ENCODE results near the gene LPP.

The LPP gene

DNA sequence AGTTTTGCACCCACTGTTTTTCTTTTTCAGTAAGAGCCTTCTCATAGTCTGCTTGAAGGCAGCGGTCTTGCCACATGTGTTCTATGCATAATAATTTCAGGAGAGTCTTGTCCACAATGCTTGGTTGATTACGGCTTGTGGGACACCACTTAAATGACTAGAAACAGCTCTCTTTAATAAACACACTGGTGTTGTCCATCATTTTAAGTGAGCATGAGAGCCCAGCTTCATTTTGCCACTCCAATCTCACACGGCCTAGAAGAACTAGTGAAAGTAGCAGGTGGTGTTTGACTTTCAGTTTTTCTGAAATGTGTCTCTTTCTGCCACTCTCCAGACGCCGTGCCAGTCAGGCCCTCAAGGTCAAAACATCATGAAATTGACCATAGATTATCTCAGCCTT is 292.1 kb downstream of the LPP start:
- Histone ChIP-seq H3K36me3 (ENCODE audit: low read depth) (no peaks in the 10 kb centered on the region; the same call in 1 of the 2 replicates), H3K27me3 (ENCODE audit: insufficient read depth, poor library complexity, severe bottlenecking) (no peaks in the 10 kb centered on the region), H3K4me1 (ENCODE audit: insufficient read depth, poor library complexity, severe bottlenecking) (no peaks in the 10 kb centered on the region), H3K9me3 (ENCODE audit: severe bottlenecking) (no peaks in the 10 kb centered on the region), H3K4me3 (ENCODE audit: severe bottlenecking) (no peak overlapping the region), H3K27ac (ENCODE audit: poor library complexity, severe bottlenecking) (no peak overlapping the region)
- ATAC-seq (ENCODE audit: low read depth) (no peak), DNase-seq (ENCODE audit: low spot score) (no peak)
- TF ChIP-seq CTCF (IDR thresholded peaks at IDR 0.05; ENCODE audit: poor library complexity, severe bottlenecking), result no peak

DNA sequence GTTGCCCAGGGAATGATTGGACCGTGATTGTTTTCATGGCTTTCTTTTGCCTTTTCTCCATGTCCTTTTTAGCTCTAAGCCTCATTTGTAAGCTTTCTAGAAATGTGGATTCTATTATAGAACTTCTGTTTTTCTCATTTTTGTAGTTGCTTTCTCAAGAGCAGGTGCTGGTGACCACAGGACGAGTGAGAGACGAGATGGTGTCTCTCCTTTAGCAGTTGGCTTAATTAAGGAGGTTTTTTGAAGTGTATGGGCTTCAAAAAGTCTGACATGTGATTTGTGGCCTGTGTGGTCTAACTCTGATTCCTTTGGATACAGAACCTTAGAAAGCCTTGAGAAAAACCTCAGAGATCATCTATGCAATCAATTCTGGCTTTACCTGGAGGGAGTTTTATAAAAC is 292.8 kb downstream of the LPP start:
- Histone ChIP-seq H3K27me3 (ENCODE audit: insufficient read depth, poor library complexity, severe bottlenecking) (no peaks in the 10 kb centered on the region), H3K27ac (ENCODE audit: poor library complexity, severe bottlenecking) (no peak overlapping the region), H3K4me1 (ENCODE audit: insufficient read depth, poor library complexity, severe bottlenecking) (no peaks in the 10 kb centered on the region), H3K36me3 (ENCODE audit: low read depth) (no peaks in the 10 kb centered on the region; the same call in 1 of the 2 replicates), H3K4me3 (ENCODE audit: severe bottlenecking) (no peak overlapping the region), H3K9me3 (ENCODE audit: severe bottlenecking) (no peaks in the 10 kb centered on the region)
- ATAC-seq (ENCODE audit: low read depth), result no peak
- no peak for DNase-seq (ENCODE audit: low spot score)
- TF ChIP-seq CTCF (IDR thresholded peaks at IDR 0.05; ENCODE audit: poor library complexity, severe bottlenecking), result no peak

DNA sequence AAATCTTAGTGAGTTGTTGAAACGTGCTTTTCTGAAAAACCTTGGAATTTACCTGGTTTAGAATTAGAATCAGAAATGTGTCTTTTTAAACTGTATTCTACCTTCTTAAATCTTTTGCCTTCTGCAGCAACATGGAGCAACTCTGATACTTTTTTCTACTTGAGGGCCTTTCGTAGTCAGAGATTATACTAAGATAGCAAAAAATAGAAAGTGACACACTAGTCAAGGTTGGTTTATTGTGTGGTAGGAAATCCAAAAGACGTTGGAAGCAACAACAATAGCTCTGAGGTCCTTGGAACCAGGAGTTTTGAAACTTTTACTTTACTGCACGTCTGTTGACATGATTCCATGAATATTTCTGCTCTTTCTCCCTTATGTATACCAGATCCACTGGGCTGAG is 294.9 kb downstream of the LPP start:
- no peaks in the 10 kb centered on the region for H3K4me1 ChIP-seq (ENCODE audit: insufficient read depth, poor library complexity, severe bottlenecking)
- ATAC-seq (ENCODE audit: low read depth) (no peak), DNase-seq (ENCODE audit: low spot score) (no peak)
- H3K27ac ChIP-seq (ENCODE audit: poor library complexity, severe bottlenecking), result no peak overlapping the region
- H3K36me3 ChIP-seq (ENCODE audit: low read depth), result no peaks in the 10 kb centered on the region; the same call in 1 of the 2 replicates
- TF ChIP-seq CTCF (IDR thresholded peaks at IDR 0.05; ENCODE audit: poor library complexity, severe bottlenecking), result no peak
- no peaks in the 10 kb centered on the region for H3K9me3 ChIP-seq (ENCODE audit: severe bottlenecking)
- no peak overlapping the region for H3K4me3 ChIP-seq (ENCODE audit: severe bottlenecking)
- H3K27me3 ChIP-seq (ENCODE audit: insufficient read depth, poor library complexity, severe bottlenecking), result no peaks in the 10 kb centered on the region

DNA sequence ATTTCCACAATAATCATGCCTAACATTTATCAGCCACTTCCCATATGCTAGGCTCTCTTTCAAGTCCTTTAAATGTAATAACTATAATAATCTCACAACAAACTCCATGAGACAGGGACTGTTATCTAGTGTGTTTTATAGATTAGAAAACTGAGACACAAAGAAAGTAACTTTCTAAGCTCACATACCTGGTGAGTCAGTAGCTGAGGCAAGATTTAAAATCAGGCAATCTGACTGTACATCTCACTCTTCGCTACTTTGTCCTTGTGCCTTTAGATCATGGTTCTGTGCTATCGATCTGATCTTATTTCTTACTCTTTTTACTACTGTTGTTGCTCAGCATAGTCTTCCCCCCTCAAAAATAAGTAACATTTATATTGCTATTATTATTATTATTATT is 295.5 kb downstream of the LPP start:
- Histone ChIP-seq H3K4me3 (ENCODE audit: severe bottlenecking) (no peak overlapping the region), H3K27me3 (ENCODE audit: insufficient read depth, poor library complexity, severe bottlenecking) (no peaks in the 10 kb centered on the region), H3K36me3 (ENCODE audit: low read depth) (no peaks in the 10 kb centered on the region), H3K9me3 (ENCODE audit: severe bottlenecking) (no peaks in the 10 kb centered on the region), H3K4me1 (ENCODE audit: insufficient read depth, poor library complexity, severe bottlenecking) (no peaks in the 10 kb centered on the region), H3K27ac (ENCODE audit: poor library complexity, severe bottlenecking) (no peak overlapping the region)
- ATAC-seq (ENCODE audit: low read depth) (no peak), DNase-seq (ENCODE audit: low spot score) (no peak)
- no peak for TF ChIP-seq CTCF (IDR thresholded peaks at IDR 0.05; ENCODE audit: poor library complexity, severe bottlenecking)

- H3K9me3 ChIP-seq (ENCODE audit: severe bottlenecking), result no peaks in the 10 kb centered on the region
- no peak for DNase-seq (ENCODE audit: low spot score)
- ATAC-seq (ENCODE audit: low read depth), result no peak
- no peaks in the 10 kb centered on the region for H3K4me1 ChIP-seq (ENCODE audit: insufficient read depth, poor library complexity, severe bottlenecking)
- no peak overlapping the region for H3K4me3 ChIP-seq (ENCODE audit: severe bottlenecking)
- H3K27ac ChIP-seq (ENCODE audit: poor library complexity, severe bottlenecking), result no peak overlapping the region
- H3K27me3 ChIP-seq (ENCODE audit: insufficient read depth, poor library complexity, severe bottlenecking), result no peaks in the 10 kb centered on the region
- TF ChIP-seq CTCF (IDR thresholded peaks at IDR 0.05; ENCODE audit: poor library complexity, severe bottlenecking), result no peak
- H3K36me3 ChIP-seq (ENCODE audit: low read depth), result no peaks in the 10 kb centered on the region
These were observed 298.3 kb downstream of the LPP start for GRCh38 chr3:188452158-188452772.
